GM19397 (cell line): ENCODE measurements around the gene MSH5.
"Not testable (repeated sequence)": the region's sequence is repeated elsewhere in the genome, so short reads cannot be mapped to it uniquely, and the experiment has no call there.

Experiments
- ATAC-seq: cut with Tn5 transposase; IDR thresholded peaks from one replicate; pipeline ENCODE4 v1.9.1; 2021; ENCODE audit warnings: mild to moderate bottlenecking, moderate library complexity; ENCODE audit not compliant: unreplicated experiment

The MSH5 gene

GRCh38 chr6:31739639-31740396, at the start of gene MSH5:
MSH5 (plus strand) TSS chr6:31740005; CDS start chr6:31740467, 462 bp downstream.
- peak; percentile 71 for ATAC-seq

DNA sequence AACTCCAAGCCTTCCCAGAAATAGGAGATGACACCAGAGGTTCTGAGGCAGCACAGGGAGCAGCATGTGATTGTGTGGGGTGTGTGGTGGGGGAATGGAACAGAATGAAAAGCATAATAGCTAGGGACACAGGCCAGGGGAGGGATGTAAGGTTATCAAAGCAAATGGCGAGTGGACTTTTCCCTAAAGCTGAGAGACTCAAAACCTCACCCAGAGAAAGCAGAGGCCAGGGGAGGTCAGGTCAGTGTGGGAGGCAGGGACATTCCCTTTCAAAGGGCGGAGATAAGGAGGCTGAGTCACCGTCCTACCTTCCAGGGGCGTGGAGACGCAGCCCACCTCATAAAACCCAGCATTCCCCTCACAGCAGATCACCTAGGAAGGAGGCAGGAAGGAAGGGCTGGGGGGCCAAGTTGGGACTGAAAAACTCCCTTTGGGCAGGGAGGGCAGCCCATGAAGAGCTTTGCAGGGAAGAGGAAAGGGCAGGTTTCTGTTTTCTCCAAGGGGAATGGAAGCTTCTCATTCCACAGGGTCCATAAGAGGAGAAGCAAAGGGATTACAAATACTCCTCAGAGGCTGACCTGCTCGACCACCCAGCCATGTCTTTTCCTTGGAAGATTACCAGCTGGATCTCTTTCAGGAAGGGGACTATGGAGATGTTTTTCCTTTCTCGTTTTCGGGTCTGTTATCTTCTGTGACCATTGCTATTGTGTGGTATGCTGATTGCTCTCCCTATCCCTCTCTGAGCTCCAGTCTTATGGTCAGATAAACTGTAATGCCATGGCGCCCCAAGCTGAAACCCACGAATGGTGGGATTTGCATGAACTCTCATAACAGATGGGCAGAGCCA, 49.4 kb upstream of the MSH5 start:
- no peak for ATAC-seq

- no peak for ATAC-seq
These were observed 48.7 kb upstream of the MSH5 start for GRCh38 chr6:31691078-31691463.

- no peak for ATAC-seq
These were observed 48.2 kb upstream of the MSH5 start for GRCh38 chr6:31691564-31692108.

GRCh38 chr6:31692353-31692752, 47.5 kb upstream of the MSH5 start:
- no peak for ATAC-seq

DNA sequence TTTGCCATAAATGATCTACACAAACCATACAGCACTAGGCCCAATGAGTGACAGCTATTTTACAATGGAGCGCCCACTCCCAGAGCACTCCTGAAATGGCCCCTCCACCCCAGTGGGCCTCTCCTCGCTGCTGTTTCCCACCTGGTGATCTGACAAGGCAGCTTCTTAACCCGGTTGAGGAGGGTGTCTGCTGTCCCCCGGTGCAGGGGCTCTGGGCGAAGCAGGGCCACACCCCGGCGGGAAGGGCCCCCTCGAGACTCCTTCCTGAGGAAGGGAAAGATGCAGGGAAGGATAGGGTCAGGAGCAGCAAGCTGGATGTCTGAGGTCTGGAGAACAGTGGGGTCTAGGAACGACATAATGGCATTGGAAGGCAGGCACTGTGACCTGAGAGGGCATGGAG, 46.9 kb upstream of the MSH5 start:
- no peak for ATAC-seq

DNA sequence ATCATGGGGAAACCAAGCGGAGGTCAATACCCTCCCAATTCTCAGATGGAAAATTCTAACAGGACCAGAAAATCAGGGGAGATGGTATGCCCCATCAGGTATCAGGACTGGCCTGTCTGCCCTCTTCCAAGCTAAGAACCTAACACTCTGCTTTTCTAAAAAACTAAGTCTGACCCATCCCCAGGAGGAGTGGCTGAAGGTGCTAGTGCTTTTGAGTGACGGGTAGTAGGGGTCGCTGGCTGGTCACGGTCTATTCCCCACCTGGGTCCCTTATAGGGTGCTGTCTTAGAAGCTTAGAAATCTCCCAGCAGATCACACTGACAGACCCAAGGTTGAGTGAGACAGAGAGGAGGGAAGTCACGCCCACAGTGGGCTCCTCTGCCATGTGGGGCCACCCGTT, 46.3 kb upstream of the MSH5 start:
- no peak for ATAC-seq

- ATAC-seq = no peak
These were observed 42.2 kb upstream of the MSH5 start for GRCh38 chr6:31697555-31697954.

GRCh38 chr6:31700740-31701401, 38.9 kb upstream of the MSH5 start:
- no peak for ATAC-seq

DNA sequence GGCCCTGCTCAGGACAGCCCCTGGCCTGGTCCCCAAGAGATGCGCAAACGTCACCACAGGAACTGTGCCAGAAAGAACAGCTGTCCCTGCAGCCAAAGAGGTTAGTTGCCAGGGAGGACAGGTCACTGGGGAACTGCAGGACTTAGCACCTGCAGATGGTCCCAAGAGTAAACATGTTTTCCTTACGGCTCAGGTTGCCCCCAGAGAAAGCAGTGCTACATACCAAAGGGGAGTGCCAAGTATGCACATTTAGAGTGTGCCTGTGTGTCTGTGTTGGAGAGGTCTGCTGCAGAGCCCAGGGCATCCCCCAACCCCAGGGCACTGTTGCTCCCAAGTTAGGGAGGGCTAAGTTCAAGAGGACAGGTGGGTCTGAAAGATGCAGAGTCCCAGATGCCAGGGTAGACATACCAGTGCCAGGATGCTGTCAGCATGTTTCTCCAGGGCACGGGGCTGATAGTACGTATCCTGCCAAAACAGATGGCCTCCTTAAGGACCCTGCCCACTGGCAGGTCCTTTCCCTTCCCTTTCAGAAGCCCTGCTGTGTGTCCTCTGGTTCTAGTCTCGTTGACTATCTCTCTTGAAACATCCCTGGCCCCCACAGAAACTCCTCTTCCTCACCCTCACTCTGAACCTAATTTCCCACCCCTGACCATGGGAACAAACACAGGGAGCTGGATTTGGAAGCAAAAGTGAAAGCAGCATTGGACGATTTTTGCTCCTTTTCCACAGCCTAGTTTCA, 38.0 kb upstream of the MSH5 start:
- no peak for ATAC-seq

DNA sequence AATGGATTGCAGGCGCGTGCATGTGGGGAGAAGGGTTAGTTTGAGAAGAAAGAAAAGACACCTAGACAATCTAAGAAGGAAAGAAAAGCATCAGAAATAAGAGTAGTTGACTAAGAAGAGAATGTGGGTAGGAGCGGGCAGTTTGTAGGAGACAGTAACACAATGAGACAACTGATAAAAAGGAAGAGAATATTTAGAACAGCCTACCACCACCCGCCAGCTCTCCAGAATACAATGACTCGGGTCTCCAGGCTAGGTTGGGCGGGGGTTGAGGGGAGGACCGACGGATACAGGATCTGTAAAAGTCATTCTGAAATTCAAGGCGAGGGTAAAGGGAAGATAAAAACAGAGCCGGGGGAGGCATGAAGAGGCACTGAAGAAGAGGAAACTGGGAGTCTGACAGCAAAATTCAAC, 37.4 kb upstream of the MSH5 start:
- ATAC-seq = no peak

- peak; percentile 91 for ATAC-seq
These were observed 36.7 kb upstream of the MSH5 start, which contains the start of gene ABHD16A for GRCh38 chr6:31702819-31703716. ABHD16A (minus strand) TSS chr6:31703324; CDS start chr6:31703281, 43 bp downstream.

- ATAC-seq = no peak
These were observed 33.9 kb upstream of the MSH5 start for GRCh38 chr6:31705931-31706330.

GRCh38 chr6:31706599-31706998, 33.2 kb upstream of the MSH5 start, which contains the start of gene LY6G6F:
LY6G6F (plus strand) TSS chr6:31706866; CDS start chr6:31706907, 41 bp downstream.
- ATAC-seq = no peak

DNA sequence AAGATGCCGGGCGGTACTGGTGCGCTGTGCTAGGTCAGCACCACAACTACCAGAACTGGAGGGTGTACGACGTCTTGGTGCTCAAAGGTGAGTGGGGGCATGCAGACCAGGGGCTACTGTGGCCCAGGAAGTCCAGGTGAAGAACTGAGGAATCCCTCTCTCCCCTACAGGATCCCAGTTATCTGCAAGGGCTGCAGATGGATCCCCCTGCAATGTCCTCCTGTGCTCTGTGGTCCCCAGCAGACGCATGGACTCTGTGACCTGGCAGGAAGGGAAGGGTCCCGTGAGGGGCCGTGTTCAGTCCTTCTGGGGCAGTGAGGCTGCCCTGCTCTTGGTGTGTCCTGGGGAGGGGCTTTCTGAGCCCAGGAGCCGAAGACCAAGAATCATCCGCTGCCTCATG, 32.1 kb upstream of the MSH5 start:
- no peak for ATAC-seq

DNA sequence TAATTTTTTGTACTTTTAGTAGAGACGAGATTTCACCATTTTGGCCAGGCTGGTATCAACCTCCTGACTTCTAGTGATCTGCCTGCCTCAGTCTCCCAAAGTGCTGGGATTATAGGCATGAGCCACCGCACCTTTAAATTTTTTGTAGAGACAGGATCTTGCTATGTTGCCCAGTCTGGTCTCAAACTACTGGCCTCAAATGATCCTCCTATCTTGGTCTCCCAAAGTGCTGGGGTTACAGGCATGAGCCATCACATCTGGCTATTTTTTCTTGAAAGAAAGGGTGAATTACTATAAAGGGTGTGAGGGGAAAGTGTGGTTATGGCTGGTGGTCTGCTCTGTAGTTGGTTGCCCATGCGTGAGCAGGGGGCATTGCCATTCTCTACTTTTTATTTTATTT, 31.6 kb upstream of the MSH5 start:
- no peak for ATAC-seq

DNA sequence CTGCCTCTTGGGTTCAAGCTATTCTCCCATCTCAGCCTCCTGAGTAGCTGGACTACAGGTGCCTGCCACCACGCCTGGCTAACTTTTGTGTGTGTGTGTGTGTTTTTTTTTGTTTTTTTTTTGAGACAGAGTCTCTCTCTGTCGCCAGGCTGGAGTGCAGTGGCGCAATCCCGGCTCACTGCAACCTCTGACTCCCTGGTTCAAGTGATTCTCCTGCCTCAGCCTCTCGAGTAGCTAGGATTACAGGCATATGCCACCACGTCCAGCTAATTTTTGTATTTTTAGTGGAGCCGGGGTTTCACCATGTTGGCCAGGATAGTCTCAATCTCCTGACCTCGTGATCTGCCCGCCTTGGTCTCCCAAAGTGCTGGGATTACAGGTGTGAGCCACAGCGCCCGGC, 30.6 kb upstream of the MSH5 start:
- ATAC-seq = not testable (repeated sequence)

- ATAC-seq = no peak
These were observed 29.1 kb upstream of the MSH5 start for GRCh38 chr6:31710523-31711219.

DNA sequence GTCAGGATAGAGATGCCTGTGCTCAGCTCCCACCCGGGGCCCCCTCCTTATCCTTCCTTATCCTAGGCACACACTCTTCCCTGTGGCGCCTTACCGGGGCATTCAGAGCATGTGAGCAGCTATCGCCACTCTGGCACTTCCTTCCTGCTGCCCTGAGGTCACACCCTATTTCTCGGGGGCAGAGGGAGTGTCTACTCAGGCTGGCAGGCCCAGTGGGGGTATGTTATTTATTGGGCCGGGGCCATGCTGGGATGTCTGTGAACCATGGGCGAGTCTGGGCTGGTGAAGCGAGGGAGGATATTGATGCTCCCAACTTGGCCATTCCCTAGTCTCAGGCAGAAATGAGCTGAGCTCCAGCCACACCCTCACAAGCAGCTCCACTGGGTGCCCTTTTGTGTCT, 28.6 kb upstream of the MSH5 start:
- no peak for ATAC-seq
